GM19193 (cell line): ENCODE data around the gene ZBTB8B.

Experiments used
- POLR2A ChIP-seq: IDR thresholded peaks from 4 replicates; pipeline ENCODE4 v1.6.1; 2011; ENCODE audit not compliant: insufficient read depth, insufficient read length; ENCODE audit errors: extremely low read depth

Gene ZBTB8B

DNA sequence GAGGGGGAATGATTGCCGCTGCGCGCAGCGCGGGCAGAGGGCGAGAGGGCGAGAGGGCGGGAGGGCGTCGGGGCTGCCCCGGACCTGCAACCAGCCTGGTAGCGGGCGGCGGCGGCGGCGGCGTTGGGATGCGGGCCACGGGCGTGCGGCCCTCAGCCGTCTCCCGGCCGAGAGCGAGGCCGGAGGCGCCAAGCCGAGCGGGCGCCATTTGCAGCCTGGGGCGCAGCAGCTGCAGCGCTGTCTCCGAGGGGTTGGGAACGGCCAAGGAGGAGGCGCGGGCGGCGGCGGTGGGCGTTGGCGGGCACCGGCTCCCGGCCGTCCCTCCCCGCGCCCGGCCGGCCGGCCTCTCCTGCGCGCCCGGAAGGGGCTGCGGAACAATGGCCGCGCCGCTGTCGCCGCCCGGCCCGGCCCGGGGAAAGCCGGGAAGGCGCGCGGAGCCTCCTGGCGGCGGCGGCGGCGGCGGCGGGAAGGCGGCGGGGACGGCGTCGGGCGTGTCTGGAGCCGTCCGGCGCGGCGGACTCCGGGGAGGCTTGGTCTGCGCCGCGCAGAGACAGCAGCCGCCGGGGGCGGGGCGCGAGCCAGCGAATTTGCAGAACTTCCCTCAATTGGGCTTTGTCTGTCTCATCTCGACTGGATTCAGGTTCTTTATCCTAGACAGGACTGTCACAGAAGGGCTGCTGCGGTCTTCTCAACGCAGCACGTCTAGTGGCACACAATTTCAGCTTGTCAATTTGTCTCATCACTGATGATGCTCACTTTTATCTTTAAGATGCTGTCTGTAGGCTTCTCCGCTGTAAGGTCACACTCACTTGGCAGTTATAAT, 35.7 kb downstream of the ZBTB8B start:
- peak; percentile 45 for TF ChIP-seq POLR2A

DNA sequence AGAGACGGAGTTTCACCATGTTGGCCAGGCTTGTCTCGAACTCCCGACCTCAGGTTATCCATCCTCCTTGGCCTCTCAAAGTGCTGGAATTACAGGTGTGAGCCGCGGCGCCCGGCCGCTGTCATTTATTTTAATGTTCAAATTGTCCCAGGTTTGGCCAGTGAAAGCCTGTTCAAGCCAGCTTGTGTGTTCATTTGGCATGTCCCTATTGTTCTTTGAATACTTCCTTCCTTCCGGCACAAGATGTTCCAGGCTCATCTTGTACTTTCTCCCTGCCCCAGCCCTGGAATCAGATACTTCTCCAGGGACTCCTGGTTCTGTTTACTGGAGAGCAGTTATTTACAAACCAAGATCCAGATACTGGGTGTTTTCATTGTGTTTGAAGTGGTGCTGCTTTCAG, 37.0 kb downstream of the ZBTB8B start:
- TF ChIP-seq POLR2A = no peak

DNA sequence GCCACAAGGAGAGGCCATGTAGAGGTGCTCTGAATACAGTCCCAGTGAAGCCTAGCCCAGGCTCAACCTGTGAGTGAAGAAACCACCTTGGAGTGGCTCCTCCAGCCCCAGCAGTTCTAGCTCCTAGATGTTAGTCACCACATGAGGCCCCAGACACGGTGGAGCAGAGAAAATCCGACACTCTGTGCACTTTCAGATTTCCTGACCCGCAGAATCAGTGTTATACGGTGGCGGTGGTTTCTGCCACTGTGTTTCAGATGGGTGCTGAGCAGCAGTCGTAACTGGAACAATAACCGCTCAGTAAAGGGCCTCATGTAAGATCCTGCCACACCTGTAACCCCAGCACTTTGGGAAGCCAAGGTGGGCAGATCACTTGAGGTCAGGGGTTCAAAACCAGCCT, 38.3 kb downstream of the ZBTB8B start:
- TF ChIP-seq POLR2A = no peak

DNA sequence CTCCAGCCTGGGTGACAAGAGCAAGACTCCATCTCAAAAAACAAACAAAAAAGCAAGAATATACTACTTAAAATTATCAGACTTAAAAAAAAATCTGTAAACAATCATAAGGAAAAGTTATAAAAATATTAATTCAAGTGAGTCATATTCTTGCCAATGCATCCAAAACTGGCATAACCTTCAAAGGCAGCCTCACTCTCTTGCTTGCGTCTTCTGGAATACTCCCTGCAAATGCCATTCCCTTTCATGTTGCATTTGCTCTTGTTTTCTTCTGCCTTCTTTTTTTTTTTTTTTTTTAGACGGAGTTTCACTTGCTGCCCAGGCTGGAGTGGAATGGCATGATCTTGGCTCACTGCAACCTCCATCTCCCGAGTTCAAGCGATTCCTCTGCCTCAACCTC, 42.1 kb downstream of the ZBTB8B start:
- no peak for TF ChIP-seq POLR2A

DNA sequence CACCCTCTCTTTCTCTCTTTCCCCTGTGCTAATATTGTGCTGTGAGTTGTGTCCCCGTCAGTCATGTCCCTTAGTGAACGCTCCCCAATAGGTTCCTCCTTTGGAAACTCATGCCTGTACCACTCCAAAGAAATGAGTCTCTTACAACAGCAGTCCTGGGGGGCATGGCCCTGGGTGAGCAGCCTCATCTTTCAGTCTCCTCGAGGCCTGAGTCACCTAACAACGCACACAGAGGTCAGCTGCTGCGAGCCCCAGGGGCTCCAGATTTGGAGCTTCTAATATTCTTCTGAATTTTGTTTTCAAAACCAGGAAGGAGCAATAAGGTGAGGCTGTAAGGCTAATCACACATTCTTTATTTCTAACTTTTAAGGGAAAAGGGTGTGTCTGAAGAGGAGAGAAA, 43.9 kb downstream of the ZBTB8B start:
- TF ChIP-seq POLR2A = no peak

DNA sequence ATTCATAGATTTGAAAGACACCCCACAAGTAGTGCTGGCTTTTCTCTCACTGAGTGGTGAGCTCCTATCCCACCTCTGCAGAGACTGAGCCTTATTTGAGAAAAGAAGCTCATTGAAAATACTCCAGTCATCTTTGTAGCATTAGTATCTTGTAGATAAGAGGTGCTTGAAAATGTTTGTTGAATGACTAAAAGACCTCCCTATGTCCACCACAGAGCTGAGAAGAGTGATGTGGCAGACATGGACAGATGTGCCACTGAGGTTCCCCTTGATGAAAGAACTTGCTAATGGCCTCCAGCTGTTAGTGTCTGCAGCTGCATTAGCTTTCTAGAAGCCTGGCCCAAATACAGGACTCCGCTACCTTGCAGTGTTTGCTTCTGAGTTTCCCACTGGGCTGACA, 45.1 kb downstream of the ZBTB8B start:
- TF ChIP-seq POLR2A = no peak
